Measurements from ENCODE around the gene KCNB1.

DNA sequence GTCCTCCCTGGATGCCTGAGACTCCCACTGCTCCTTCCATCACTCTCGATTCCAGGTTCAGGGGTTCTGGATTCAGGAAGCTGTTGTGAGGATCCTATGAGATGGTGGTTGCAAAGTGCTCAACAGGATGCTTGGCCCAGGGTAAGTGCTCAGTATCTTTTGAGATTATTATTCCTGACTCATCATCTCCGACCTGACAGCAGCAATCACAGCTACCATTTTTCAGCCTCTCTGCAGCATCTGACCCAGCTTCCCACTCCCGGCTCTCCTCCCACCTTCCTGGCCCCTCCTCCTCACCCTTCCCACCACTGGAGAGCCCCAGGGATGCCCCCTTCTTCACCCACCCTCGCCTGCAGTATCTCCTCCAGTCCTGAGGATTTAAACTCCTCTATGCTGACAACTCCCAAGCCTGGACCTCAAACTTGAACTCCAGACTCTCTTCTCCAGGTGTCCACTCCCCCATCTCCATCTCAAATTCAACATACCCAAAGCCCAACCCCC lies 36.8 kb upstream of the KCNB1 start:
- TF ChIP-seq CTCF (IDR thresholded peaks at IDR 0.05; ENCODE audit: low read depth, low read length) (no peak), EZH2phosphoT487 (IDR thresholded peaks at IDR 0.05; ENCODE audit: low read depth) (no peak)

Measured in OCI-LY3 (cell line).